HPDE6-E6E7 (cell line): ENCODE measurements around the gene USP6NL.
"Not testable (repeated sequence)": the region's sequence is repeated elsewhere in the genome, so short reads cannot be mapped to it uniquely, and the experiment has no call there.

ENCODE experiments used
- DNase-seq: peaks from one replicate; pipeline ENCODE4 v3.0.0; 2011; ENCODE audit warnings: missing footprints; ENCODE audit errors: extremely low spot score

The USP6NL gene

DNA sequence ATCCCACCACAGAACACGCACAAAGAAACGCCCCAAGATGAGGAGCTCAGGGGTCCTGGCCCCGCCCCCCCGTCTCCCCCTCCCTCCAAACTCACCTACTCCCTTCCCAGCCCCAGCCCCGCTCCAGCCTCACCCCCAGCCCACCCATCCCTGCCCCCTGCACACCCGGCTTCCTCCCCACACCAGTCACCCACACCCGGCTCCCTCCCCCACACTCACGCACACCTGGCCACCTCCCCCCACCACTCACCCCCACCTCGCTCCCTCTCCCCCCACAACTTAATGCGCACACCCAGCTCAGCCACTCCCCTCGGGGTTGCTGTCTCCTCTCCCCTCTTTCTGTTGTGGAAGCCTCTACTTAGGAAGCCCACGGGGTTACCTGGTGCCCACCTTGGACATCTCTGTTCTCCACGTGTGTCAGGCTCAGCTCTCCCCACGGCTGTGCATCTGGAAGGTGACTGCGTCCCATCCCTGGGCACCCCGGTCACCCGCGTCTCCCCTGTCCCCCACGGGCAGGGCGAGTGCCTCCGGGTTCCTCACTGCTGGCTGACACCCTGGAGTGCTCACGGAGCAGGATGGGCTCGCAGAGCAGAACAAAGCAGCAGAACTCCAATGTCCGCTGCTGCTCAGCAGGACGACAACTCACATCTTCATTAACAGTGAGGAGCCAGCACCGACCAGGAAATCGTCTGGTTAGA, 166.8 kb downstream of the USP6NL start:
- no peak for DNase-seq

DNA sequence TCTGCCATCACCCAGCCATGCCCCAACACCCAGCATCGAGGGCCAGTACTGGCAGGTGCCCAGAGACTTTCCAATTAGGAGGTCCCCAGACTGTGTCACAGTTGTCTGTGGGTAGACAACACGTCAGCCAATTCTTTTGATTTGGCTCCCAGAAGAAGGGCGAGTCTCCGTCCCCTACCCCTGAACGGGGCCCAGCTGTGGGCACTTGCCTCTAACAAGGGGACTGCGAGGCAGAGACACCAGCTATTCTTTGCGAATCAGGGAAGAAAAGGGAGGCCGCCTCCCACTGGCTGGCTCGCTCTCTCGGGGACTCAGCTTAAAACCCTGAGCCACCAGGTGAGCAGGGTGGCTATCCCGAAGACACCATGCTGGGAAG, 167.3 kb downstream of the USP6NL start:
- DNase-seq, result no peak

- DNase-seq, result no peak
Measured at GRCh38 chr10:11443468-11444154, 167.8 kb downstream of the USP6NL start.

DNA sequence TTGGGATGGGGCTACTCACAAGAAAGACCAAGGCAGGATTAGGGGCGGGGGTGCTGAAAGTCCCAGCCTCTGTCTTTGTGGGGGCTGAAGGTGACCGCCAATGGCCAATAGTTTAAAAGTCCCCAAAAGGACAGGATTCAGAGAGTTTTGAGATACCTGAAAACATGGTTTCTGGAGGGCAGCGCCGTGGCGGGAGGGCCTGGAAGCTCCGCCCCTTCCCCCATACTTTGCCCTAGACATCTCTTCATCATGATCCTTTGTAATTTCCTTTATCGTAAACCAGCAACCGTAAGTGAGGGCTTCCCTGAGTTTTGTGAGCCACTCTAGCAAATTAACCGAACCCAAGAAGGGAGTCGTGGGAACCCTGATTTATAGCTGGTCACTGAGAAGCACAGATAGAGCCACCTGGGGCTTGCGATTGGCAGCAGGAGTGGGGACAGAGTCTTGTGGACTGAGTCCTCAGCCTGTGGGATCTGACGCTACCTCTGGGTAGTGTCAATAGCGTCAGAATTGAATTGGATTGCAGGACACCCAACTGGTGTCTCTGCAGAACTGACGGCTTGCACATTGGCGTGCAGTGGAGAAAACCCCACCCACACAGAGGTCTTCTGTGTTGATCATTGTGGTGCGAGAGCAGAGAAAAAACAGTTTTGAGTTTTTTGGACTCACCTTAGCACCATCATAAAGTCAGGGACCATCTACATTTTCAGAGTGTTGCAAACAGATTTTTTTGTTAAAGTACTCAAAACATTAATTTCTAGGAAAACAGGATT, 169.3 kb downstream of the USP6NL start:
- no peak for DNase-seq

DNA sequence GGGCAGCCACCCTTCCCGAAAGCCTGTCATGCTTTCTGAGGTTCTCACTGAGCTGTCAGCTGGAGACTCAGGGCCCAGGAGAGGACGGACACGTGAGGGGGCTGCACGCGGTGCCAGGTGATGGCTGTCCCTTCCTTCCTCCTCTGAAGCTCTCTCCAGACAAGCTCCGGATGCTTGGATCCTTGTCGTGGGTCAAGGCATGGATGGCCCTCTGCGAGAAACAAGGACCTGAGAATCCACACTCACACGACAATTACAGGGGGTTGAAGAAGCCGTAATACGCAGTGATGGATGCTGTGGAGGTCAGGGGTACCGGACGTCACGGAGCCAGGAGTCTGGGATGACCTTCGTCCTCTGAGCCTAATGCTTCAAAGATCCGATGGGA, 170.3 kb downstream of the USP6NL start:
- DNase-seq, result no peak

DNA sequence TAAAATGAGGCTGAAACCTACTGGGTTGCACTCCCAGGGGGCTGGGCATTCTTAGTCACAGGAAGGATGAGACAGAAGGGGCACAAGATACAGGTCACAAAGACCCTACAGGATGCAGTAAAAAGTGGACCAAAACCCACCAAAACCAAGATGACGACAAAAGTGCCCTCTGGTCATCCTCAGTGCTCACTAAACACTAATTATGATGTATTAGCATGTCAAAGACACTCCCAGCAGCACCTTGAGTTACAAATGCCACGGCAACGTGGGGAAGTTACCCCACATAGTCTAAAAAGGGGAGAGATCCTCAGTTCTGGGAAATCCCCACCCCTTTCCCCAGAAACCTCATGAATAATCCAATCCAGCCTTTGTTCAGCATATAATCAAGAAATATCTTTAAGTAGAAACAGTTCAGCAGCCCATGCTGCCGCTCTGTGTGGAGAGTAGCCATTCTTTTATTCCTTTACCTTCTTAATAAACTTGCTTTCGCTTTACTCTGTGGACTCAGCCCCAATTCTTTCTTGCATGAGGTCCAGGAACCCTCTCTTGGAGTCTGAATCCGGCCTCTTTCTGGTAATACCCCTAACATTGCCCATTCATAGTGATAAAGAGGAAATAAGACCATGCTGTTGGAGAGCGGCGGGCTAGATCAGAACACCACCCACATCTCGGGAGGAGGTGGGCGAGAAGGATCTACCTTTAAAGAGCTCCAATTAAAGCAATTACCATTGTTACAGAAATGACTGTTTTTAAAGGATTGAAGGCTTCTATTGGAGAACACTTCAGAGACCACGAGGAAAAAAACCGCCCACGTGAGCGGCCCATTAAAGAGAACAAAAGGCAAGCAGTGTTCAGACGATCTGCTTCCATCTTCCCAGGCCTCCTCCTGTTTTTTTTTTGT, 170.9 kb downstream of the USP6NL start:
- no peak for DNase-seq

DNA sequence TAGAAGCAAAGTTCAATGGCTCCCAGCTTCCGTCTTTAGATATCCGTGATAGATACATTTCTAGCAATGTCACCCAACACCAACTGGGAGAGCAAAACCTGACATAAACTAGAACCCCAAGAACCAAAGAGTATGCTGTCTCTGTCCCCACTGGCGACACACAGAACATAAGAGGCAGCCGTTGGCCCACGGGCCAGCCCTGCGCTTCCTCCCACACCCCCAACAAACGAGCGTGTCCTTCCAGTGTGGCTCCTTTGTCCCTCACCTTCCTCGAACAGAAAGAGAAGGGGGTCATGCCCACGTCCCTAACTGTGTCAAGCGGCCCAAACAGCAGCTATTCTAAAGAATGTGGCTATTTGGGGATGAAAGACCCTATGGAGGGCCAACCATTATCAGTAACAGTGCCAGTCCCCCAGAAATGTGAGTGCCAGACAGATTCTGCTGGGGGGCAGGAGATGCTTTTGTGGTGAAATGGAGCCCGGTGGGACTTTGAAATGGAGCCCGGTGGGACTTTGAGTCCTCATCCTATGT, 171.9 kb downstream of the USP6NL start:
- no peak for DNase-seq

DNA sequence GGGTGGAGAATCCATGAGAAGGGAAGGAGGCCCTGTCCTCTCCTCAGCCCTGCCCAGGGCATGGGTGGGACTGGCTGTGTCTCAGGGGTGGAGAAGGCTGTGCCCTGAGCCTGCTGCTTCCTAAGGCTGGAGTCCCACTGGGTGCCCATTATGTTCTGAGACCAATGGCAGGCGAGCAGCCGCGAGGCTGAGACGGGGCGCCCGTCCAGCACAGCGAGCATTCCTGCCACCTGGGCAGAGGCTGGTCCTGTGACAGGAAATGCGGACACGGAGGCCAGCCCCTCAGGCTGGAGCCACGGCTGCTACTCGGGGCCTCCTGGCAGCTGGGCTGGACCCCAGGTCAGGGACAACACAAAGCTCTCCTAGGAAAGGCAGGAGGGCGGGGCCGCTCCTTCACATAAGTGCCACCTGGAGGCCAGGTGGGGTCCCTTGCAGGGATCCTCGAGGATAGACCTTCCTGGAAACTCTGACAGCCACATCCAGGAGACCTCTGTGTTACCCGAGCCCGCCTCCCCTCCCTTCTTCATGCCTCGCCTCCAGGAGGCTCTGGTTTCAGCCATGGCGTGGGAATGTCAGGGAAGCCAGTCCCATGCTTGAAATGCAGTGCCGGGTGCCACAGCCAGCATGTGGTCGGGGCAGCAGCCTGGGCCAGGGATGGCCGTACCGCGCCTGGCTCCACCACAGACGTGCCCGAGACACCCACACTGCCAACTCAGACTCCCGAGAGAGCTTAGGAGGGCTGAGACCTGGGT, 173.9 kb downstream of the USP6NL start:
- no peak for DNase-seq

DNA sequence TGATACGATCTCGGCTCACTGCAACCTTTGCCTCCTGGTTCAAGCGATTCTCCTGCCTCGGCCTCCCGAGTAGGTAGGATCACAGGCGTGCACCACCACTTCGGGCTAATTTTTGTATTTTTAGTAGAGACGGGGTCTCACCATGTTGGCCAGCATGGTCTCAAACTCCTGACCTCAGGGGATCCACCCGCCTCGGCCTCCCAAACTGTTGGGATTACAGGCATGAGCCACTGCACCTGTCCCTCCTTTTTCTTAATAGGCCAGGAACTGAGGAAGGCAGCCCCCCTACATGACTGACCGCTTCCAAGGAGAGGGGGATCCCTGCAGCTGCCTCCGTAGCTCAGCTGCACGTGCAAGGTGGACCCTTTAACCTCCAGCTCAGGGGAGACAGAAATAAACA, 175.0 kb downstream of the USP6NL start:
- not testable (repeated sequence) for DNase-seq

DNA sequence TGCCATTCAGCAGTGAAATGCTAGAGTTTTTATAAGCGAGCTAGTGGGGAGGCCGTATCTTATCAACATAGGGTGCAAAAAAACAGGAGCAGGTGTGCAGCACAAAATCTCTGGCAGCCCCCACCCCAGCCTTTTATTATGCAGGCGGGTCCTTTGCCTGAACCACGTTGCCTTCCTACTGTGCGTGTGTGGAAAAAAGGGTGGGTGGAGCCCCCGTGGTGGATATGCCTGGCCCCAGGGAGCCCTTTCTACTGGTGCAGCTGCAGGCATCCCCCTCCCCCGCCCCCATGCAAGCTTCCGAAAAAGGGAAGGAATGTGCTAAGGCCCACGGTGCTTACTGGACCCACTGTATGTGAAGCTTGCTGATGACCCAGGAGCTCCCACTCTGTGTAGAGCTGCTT, 175.9 kb downstream of the USP6NL start:
- no peak for DNase-seq

GRCh38 chr10:11434324-11434723, 177.1 kb downstream of the USP6NL start:
- no peak for DNase-seq

GRCh38 chr10:11433657-11434056, 177.8 kb downstream of the USP6NL start:
- no peak for DNase-seq

- DNase-seq, result no peak
Measured at GRCh38 chr10:11431216-11431555, 180.3 kb downstream of the USP6NL start.

DNA sequence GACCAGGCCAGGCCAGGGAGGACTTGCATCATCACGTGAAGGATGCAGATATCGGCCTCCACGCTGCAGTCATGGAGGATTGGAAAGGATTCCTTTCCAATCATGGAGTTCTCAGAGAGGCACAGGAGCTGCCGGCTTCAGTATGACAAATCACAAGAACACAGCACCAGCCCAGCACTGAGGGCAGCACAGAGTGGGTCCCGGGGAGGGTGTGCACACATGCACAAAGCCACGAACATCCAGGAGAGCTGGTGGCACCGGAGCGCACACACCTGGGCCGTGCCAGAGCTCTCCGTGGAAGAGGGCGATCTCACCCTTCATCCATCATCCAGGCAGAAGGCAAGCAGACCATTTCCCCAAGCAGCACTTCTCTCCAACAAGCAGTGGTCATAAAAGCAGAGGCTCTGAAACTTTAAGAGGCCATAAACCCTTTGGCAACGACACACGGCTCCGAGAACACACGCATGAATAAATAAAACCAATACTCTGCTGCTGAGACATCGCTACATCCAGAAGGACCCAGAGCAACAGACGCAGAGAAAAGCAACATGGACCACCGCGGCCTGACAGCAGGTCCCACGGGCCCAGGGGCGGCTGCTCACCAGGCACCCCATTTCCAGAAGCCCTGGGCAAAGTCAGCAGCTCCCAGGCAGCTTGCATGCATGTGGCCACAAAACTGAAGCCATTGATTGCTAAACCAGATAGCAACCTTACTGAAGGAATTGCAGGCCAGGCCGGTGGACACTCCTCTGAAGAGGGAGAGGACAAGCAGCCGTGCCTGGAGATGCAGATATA, 180.8 kb downstream of the USP6NL start:
- no peak for DNase-seq

- DNase-seq, result no peak
Measured at GRCh38 chr10:11429439-11430052, 181.9 kb downstream of the USP6NL start.

DNA sequence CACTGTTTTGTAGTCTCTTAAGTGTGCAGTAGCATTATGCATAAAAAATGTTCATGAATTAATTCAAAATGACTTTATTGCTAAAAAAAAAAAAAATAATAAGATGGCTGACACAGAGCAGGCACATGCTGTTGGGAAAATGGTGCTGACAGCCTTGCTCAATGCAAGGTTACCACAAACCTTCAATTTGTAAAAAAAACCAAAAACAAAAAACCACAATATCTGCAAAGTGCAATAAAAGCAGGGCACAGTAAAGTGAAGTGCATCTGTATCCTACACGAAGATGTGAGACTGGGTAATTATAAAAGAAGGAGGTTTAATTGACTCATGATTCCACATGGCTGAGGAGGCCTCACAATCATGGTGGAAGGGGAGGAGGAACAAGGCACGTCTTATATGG, 185.8 kb downstream of the USP6NL start:
- no peak for DNase-seq

DNA sequence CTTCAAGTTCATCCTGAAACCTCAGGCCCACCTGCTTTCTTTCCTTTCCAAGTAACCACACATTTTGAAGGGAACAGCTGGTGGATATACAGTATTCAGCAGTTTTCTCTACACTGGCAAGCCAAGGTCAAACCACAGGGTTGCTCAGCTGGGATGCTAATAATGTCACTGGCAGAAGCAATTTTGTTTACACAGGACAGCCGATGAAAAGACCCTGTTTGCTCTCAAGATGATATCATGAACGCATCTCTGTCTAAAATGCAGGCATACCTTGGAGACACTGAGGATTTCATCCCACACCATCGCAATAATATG, 186.2 kb downstream of the USP6NL start:
- DNase-seq, result no peak

DNA sequence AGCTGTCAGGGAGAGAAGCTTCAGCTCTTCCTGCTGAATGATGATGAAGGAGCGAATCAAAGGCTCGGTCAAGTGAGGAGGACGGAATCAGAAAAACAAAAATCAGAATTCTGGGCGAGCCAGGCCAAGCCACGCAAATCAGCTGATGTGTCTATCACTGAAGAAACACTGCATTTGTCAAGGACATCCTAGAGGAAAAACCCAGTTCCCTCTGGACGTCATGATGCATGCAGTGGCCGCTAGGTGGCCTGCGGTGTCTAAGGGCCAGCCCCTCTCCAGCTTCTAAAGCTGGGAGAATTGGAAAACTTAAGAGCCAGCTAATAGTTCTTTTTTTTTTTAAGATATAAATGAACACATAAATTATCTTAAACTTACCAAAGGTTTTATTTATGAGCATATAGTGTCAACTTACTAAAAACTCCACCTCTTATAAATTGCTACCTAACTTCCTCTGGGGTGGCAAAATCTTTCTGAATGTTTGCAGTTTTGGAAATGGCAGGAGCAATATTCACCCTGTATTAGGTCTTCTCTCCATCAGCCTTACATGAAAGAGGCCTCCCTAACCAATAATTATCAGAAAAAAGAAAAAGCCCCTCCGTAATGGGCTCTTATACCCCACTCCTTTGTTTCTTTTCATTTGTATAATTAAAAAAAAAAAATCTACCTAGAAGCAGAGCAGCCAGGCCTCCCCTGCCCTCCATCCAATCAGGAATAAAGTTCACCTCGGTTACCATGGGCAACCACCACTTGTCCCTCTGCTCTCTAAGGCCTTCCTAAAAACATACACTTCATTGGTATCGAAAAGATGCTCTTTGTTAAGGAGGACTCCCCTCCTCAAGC, 186.8 kb downstream of the USP6NL start:
- DNase-seq, result peak; percentile 25

DNA sequence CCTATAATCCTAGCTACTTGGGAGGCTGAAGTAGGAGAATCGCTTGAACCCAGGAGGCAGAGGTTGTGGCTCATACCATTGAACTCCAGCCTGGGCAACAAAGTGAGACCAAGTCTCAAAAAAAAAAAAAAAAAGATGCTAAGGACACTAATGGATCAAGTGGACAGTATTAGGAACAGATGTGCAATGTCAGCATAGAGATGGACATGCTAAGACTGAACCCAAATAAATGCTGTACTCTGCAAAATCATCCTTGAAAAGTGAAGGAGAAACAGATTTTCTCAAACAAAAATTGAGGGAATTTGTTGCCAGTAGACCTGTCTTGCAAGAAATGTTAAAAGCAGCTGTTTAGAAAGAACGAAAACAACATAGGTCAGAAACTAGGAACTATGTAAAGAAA, 194.5 kb downstream of the USP6NL start:
- no peak for DNase-seq
